Immature natural killer cell (primary cell): Measurements from ENCODE around the gene SHISAL1. TPM values are rescaled to one million over a fixed set of nuclear protein-coding genes. Genes with fewer than 3 reads are reported as not detected.

Experiments used
- DNase-seq, 3 donors: peaks; one replicate each; pipeline ENCODE4 v3.0.0; 2022; ENCODE audit warnings: mixed read lengths in 1 of 3
- H3K27ac Mint-ChIP-seq, 6 donors: one replicate each; pipeline ENCODE4 v1.8.0; 2020; ENCODE audit warnings: mixed read lengths in 6 of 6, mild to moderate bottlenecking in 5 of 6, inconsistent platforms in 4 of 6, moderate library complexity in 3 of 6
- H3K27me3 Mint-ChIP-seq, 3 donors: one replicate each; pipeline ENCODE4 v1.8.0; 2020 to 2021; ENCODE audit warnings: low read depth in 3 of 3, mild to moderate bottlenecking in 3 of 3, mixed read lengths in 3 of 3, moderate library complexity in 3 of 3, inconsistent platforms in 1 of 3
- H3K36me3 Mint-ChIP-seq, 3 donors: one replicate each; pipeline ENCODE4 v1.8.0; 2020; ENCODE audit warnings: mixed read lengths in 3 of 3, inconsistent platforms in 2 of 3, mild to moderate bottlenecking in 2 of 3
- H3K4me1 Mint-ChIP-seq, 2 donors: one replicate each; pipeline ENCODE4 v1.8.0; 2020; ENCODE audit warnings: inconsistent platforms in 2 of 2, mild to moderate bottlenecking in 2 of 2, mixed read lengths in 2 of 2, moderate library complexity in 1 of 2
- H3K4me3 Mint-ChIP-seq, 5 donors: one replicate each; pipeline ENCODE4 v1.8.0; 2020; ENCODE audit warnings: mild to moderate bottlenecking in 5 of 5, mixed read lengths in 5 of 5, inconsistent platforms in 3 of 5, moderate library complexity in 3 of 5
- H3K9me3 Mint-ChIP-seq, 6 donors: one replicate each; pipeline ENCODE4 v1.8.0; 2020; ENCODE audit warnings: mild to moderate bottlenecking in 6 of 6, mixed read lengths in 6 of 6, inconsistent platforms in 4 of 6, moderate library complexity in 3 of 6
- polyA plus RNA-seq, 3 donors: library from polyadenylated mRNA; unstranded; fragments of 300-500 nt; fragmentation: Illumina TruSeq; gene quantifications; one replicate each; pipeline ENCODE4 v1.2.3, GENCODE V29; 2021

The SHISAL1 gene
- polyA plus RNA-seq, 3 donors from 2014 or later = not detected

DNA sequence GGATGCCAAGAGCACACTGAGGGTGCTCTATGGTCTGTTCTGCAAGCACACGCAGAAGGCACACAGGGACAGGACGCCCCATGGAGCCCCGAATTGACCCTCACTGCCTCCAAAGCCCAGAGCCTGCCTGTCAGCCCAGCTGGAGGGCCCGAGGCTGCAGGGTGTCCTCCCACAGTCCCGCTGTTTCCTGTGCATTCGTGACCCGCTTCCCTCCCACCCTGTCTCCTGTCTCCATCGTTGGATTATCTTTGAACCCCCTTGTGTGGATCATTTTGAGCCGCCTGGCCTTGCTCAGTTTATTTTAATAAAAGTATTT lies 106.5 kb downstream of the SHISAL1 start:
- no peak for DNase-seq
- no peak overlapping the region for H3K27ac Mint-ChIP-seq
- peaks cover 28 to 44% of the 10 kb centered on the region in 2 donors for H3K4me1 Mint-ChIP-seq
- H3K27me3 Mint-ChIP-seq = peaks cover 0 to 5% (median 2%) of the 10 kb centered on the region in 3 donors
- peaks cover 1 to 10% (median 6%) of the 10 kb centered on the region in 6 donors for H3K9me3 Mint-ChIP-seq
- H3K36me3 Mint-ChIP-seq = peaks cover 15 to 40% (median 29%) of the 10 kb centered on the region in 3 donors
- no peak overlapping the region for H3K4me3 Mint-ChIP-seq

- Mint-ChIP-seq H3K4me1 (peaks cover 24 to 44% of the 10 kb centered on the region in 2 donors), H3K4me3 (no peak overlapping the region), H3K27ac (peak overlapping the region in 1 of 6 donors; percentile 28), H3K36me3 (peaks cover 11 to 35% (median 25%) of the 10 kb centered on the region in 3 donors), H3K27me3 (peaks cover 0 to 5% (median 2%) of the 10 kb centered on the region in 3 donors), H3K9me3 (peaks cover 0 to 10% (median 6%) of the 10 kb centered on the region in 6 donors)
- no peak for DNase-seq
These were observed 107.0 kb downstream of the SHISAL1 start for GRCh38 chr22:44205516-44206329.

GRCh38 chr22:44204739-44205515 lies 107.8 kb downstream of the SHISAL1 start:
- Mint-ChIP-seq H3K4me1 (peaks cover 25 to 38% of the 10 kb centered on the region in 2 donors), H3K27me3 (peaks cover 0 to 5% (median 2%) of the 10 kb centered on the region in 3 donors), H3K9me3 (peaks cover 0 to 6% (median 5%) of the 10 kb centered on the region in 6 donors), H3K36me3 (peaks cover 7 to 31% (median 21%) of the 10 kb centered on the region in 3 donors), H3K27ac (no peak overlapping the region), H3K4me3 (no peak overlapping the region)
- DNase-seq = no peak

DNA sequence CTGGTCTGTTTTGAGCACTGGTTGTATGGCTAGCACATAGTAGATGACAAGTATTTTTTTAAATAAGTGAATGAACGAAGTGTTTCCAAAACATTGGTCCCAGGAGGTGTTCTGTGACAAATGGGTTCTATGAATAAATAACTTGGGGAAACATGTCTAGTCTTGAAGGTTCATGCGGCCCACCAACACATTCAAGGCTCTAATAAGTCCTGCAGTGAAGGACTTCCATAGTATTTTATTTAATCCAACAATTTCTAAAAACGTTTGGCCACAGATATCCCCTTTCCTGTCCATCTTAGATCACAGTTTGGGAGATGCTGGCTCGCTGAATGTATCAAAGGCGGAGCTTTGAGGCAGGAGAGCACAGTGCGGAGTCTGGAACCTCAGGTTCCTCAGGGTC lies 109.5 kb downstream of the SHISAL1 start:
- Mint-ChIP-seq H3K36me3 (peaks cover 15 to 31% (median 21%) of the 10 kb centered on the region in 3 donors), H3K9me3 (no peaks in the 10 kb centered on the region), H3K4me3 (no peak overlapping the region), H3K4me1 (peaks cover 14 to 31% of the 10 kb centered on the region in 2 donors), H3K27ac (peak overlapping the region in 1 of 6 donors; percentile 18), H3K27me3 (peaks cover 0 to 5% (median 2%) of the 10 kb centered on the region in 3 donors)
- DNase-seq = no peak

GRCh38 chr22:44202261-44202789 lies 110.4 kb downstream of the SHISAL1 start:
- H3K27me3 Mint-ChIP-seq = peaks cover 0 to 4% (median 2%) of the 10 kb centered on the region in 3 donors
- H3K9me3 Mint-ChIP-seq = no peaks in the 10 kb centered on the region
- peak overlapping the region in 2 of 6 donors; percentile 18 to 54 for H3K27ac Mint-ChIP-seq
- no peak for DNase-seq
- peaks cover 10 to 33% of the 10 kb centered on the region in 2 donors for H3K4me1 Mint-ChIP-seq
- H3K4me3 Mint-ChIP-seq = no peak overlapping the region
- H3K36me3 Mint-ChIP-seq = peaks cover 23 to 32% (median 27%) of the 10 kb centered on the region in 3 donors

DNA sequence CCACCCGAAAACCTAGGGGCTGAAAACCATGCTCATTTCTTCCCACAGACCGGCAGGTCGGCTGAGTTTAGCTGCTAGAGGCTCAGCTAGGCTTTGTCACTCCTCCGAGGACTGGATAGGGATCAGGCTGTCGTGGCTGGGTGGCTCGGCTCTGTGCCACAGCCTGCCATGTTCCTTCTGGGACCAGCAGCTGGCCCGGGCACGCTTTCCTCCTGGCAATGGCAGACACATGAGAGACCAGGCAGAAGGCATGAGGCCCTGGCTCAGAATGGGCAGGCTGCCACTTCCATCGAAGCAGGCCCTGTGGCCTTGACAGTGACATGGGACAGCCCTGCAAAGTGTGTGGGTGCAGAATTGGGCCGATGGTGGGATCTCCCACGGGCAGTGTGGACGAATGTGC lies 111.1 kb downstream of the SHISAL1 start:
- H3K27me3 Mint-ChIP-seq = peaks cover 0 to 2% (median 0%) of the 10 kb centered on the region in 3 donors
- no peak for DNase-seq
- no peak overlapping the region for H3K27ac Mint-ChIP-seq
- no peaks in the 10 kb centered on the region for H3K9me3 Mint-ChIP-seq
- H3K4me3 Mint-ChIP-seq = no peak overlapping the region
- peaks cover 23 to 32% (median 27%) of the 10 kb centered on the region in 3 donors for H3K36me3 Mint-ChIP-seq
- peaks cover 9 to 29% of the 10 kb centered on the region in 2 donors for H3K4me1 Mint-ChIP-seq

- DNase-seq = no peak
- H3K27ac Mint-ChIP-seq = no peak overlapping the region
- H3K9me3 Mint-ChIP-seq = no peaks in the 10 kb centered on the region
- peaks cover 9 to 29% of the 10 kb centered on the region in 2 donors for H3K4me1 Mint-ChIP-seq
- no peak overlapping the region for H3K4me3 Mint-ChIP-seq
- H3K27me3 Mint-ChIP-seq = peaks cover 0 to 2% (median 0%) of the 10 kb centered on the region in 3 donors
- H3K36me3 Mint-ChIP-seq = peaks cover 23 to 32% (median 27%) of the 10 kb centered on the region in 3 donors
These were observed 111.7 kb downstream of the SHISAL1 start for GRCh38 chr22:44200855-44201550.

DNA sequence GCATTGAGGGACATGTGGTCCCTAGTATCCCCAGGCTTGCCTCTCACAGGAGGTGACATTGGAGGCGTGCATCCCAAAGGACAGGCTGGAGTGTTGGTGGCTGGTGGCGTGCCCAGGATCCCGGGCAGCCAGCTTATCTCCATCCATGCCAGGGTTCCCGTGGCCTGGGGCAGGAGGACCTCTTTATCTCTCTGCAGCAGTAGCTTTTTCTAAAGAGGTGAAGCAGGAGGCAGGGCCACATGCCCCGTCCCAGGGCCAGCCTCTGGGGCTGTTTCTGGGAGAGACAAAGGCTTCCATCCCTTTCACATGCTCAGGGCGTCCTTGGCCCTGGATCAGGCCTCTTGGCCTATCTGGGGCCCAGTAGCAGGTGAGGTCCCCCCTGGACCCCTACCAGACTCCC lies 112.3 kb downstream of the SHISAL1 start:
- H3K4me3 Mint-ChIP-seq = no peak overlapping the region
- DNase-seq = no peak
- H3K27ac Mint-ChIP-seq = no peak overlapping the region
- H3K36me3 Mint-ChIP-seq = peaks cover 23 to 32% (median 27%) of the 10 kb centered on the region in 3 donors
- peaks cover 9 to 29% of the 10 kb centered on the region in 2 donors for H3K4me1 Mint-ChIP-seq
- H3K27me3 Mint-ChIP-seq = peaks cover 0 to 2% (median 0%) of the 10 kb centered on the region in 3 donors
- no peaks in the 10 kb centered on the region for H3K9me3 Mint-ChIP-seq

- H3K4me3 Mint-ChIP-seq = no peak overlapping the region
- no peaks in the 10 kb centered on the region for H3K9me3 Mint-ChIP-seq
- H3K27ac Mint-ChIP-seq = peak overlapping the region in 1 of 6 donors; percentile 55
- no peak for DNase-seq
- peaks cover 10 to 30% of the 10 kb centered on the region in 2 donors for H3K4me1 Mint-ChIP-seq
- peaks cover 0 to 2% (median 0%) of the 10 kb centered on the region in 3 donors for H3K27me3 Mint-ChIP-seq
- H3K36me3 Mint-ChIP-seq = peaks cover 24 to 34% (median 29%) of the 10 kb centered on the region in 3 donors
These were observed 112.9 kb downstream of the SHISAL1 start for GRCh38 chr22:44199866-44200265.

GRCh38 chr22:44199164-44199563 lies 113.6 kb downstream of the SHISAL1 start:
- H3K27ac Mint-ChIP-seq = peak overlapping the region in 2 of 6 donors; percentile 3 to 61
- peaks cover 31 to 41% (median 35%) of the 10 kb centered on the region in 3 donors for H3K36me3 Mint-ChIP-seq
- H3K9me3 Mint-ChIP-seq = no peaks in the 10 kb centered on the region
- peaks cover 12 to 37% of the 10 kb centered on the region in 2 donors for H3K4me1 Mint-ChIP-seq
- DNase-seq = no peak
- H3K4me3 Mint-ChIP-seq = no peak overlapping the region
- H3K27me3 Mint-ChIP-seq = no peaks in the 10 kb centered on the region

DNA sequence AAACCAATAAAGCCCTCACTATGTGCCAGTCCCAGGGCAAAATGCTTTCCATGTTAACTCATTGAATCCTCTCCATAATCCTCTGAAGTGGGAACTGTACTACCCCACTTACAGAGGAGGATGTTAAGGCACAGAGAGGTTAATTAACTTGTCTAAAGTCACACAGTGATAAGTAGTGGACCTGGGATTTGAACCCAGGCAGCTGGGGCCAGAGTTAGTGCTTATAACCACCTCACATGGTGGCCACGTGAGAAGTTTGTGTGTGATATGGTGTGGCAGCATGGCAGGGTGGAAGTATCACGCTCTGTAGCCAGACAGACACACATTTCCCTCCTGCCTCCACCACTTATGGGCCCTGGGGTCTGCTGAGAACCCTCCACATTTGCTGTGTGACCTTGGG lies 115.5 kb downstream of the SHISAL1 start:
- Mint-ChIP-seq H3K27ac (peak overlapping the region in 1 of 6 donors; percentile 70), H3K27me3 (peaks cover 0 to 1% (median 0%) of the 10 kb centered on the region in 3 donors), H3K36me3 (peaks cover 37 to 40% (median 37%) of the 10 kb centered on the region in 3 donors), H3K4me1 (peaks cover 25 to 43% of the 10 kb centered on the region in 2 donors), H3K4me3 (no peak overlapping the region), H3K9me3 (no peaks in the 10 kb centered on the region)
- no peak for DNase-seq

DNA sequence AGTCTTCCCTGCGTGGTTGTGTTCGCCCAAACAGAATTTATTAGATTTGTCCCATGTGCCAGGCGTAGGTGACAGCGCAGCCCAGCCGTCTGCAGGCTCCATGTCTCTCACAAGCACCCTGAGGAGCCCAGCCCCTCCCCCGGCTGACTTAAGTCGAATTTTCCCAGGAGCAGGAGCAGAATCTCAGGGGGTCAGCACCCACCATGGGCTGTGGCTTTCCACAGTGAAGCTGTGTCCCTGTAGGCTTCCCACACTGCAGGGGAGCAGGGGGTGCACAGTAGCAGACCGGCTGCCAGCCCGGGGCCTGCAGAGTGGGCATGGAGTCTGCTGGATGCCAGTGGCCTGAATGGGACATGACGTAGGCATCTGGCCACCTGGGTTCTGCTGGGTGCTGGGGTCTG lies 116.0 kb downstream of the SHISAL1 start:
- DNase-seq = no peak
- Mint-ChIP-seq H3K27me3 (peaks cover 0 to 1% (median 0%) of the 10 kb centered on the region in 3 donors), H3K36me3 (peaks cover 35 to 37% (median 37%) of the 10 kb centered on the region in 3 donors), H3K9me3 (no peaks in the 10 kb centered on the region), H3K4me3 (no peak overlapping the region), H3K27ac (no peak overlapping the region), H3K4me1 (peaks cover 23 to 38% of the 10 kb centered on the region in 2 donors)

- Mint-ChIP-seq H3K36me3 (peaks cover 36 to 37% (median 37%) of the 10 kb centered on the region in 3 donors), H3K4me3 (no peak overlapping the region), H3K27ac (no peak overlapping the region), H3K27me3 (peaks cover 0 to 1% (median 0%) of the 10 kb centered on the region in 3 donors), H3K4me1 (peaks cover 23 to 38% of the 10 kb centered on the region in 2 donors), H3K9me3 (no peaks in the 10 kb centered on the region)
- DNase-seq = no peak
These were observed 116.5 kb downstream of the SHISAL1 start for GRCh38 chr22:44196241-44196640.
